Stimulated activated CD8-positive, alpha-beta memory T cell treated with anti-CD3 and anti-CD28 coated beads, Interleukin-4, amount 100 ng/mL, for 4 hours (primary cell): ENCODE results near the gene DHCR7.

Source experiments
- DNase-seq, 2 donors: peaks; one replicate each; pipeline ENCODE4 v3.0.0-alpha.2; 2020; ENCODE audit warnings: low read depth in 2 of 2, low spot score in 1 of 2

The DHCR7 gene

GRCh38 chr11:71420455-71421241 lies 27.5 kb downstream of the DHCR7 start:
- DNase-seq: no peak

- DNase-seq: no peak
Measured at GRCh38 chr11:71418643-71419042, 29.6 kb downstream of the DHCR7 start.

- no peak for DNase-seq
Measured at GRCh38 chr11:71414645-71415044, 33.5 kb downstream of the DHCR7 start.

GRCh38 chr11:71410363-71410966 lies 37.7 kb downstream of the DHCR7 start:
- DNase-seq: no peak

- no peak for DNase-seq
Measured at GRCh38 chr11:71408826-71409225, 39.4 kb downstream of the DHCR7 start.

GRCh38 chr11:71407356-71407755 lies 40.8 kb downstream of the DHCR7 start:
- DNase-seq: no peak

- DNase-seq: no peak
Measured at GRCh38 chr11:71406681-71407080, 41.5 kb downstream of the DHCR7 start.

- DNase-seq: no peak
Measured at GRCh38 chr11:71404209-71404608, 44.0 kb downstream of the DHCR7 start.

- DNase-seq: no peak
Measured at GRCh38 chr11:71402878-71403277, 45.3 kb downstream of the DHCR7 start.

- no peak for DNase-seq
Measured at GRCh38 chr11:71400216-71400615, 48.0 kb downstream of the DHCR7 start.

- no peak for DNase-seq
Measured at GRCh38 chr11:71399341-71399740, 48.9 kb downstream of the DHCR7 start.

GRCh38 chr11:71397961-71398360 lies 50.2 kb downstream of the DHCR7 start:
- DNase-seq: no peak

- DNase-seq: no peak
Measured at GRCh38 chr11:71397331-71397860, 50.8 kb downstream of the DHCR7 start.

- no peak for DNase-seq
Measured at GRCh38 chr11:71396548-71397123, 51.6 kb downstream of the DHCR7 start.

GRCh38 chr11:71395774-71396173 lies 52.4 kb downstream of the DHCR7 start:
- DNase-seq: no peak

GRCh38 chr11:71395263-71395560 lies 53.0 kb downstream of the DHCR7 start:
- DNase-seq: no peak

- no peak for DNase-seq
Measured at GRCh38 chr11:71393283-71393682, 54.9 kb downstream of the DHCR7 start.

- DNase-seq: no peak
Measured at GRCh38 chr11:71391796-71392195, 56.4 kb downstream of the DHCR7 start.

- no peak for DNase-seq
Measured at GRCh38 chr11:71391352-71391751, 56.8 kb downstream of the DHCR7 start.

- DNase-seq: no peak
Measured at GRCh38 chr11:71388637-71389235, 59.5 kb downstream of the DHCR7 start.

- DNase-seq: no peak
Measured at GRCh38 chr11:71387784-71388636, 60.2 kb downstream of the DHCR7 start.
